Endodermal cell (in vitro differentiated cells): Measurements from ENCODE around the gene FHL5. TPM values are rescaled to one million over a fixed set of nuclear protein-coding genes. Genes with fewer than 3 reads are reported as not detected.

Experiments used
- DNase-seq: peaks from one replicate; pipeline ENCODE4 v3.0.0-alpha.2; 2017
- H3K27ac ChIP-seq: 2 replicates; pipeline ENCODE4 v1.5.1; 2013; ENCODE audit warnings: mild to moderate bottlenecking, low read depth, low read length, moderate library complexity
- H3K27me3 ChIP-seq: 2 replicates; pipeline ENCODE4 v1.6.1; 2013; ENCODE audit warnings: mild to moderate bottlenecking, low read length, moderate library complexity; ENCODE audit not compliant: insufficient read depth, control insufficient read depth, poor library complexity, severe bottlenecking
- H3K36me3 ChIP-seq: 2 replicates; pipeline ENCODE4 v1.7.0; 2013; ENCODE audit warnings: mild to moderate bottlenecking, low read length, moderate library complexity; ENCODE audit not compliant: control insufficient read depth, insufficient read depth
- H3K4me1 ChIP-seq: one replicate; pipeline ENCODE4 v1.7.0; 2013; ENCODE audit warnings: low read length; ENCODE audit not compliant: control insufficient read depth, insufficient read depth
- H3K4me3 ChIP-seq: 2 replicates; pipeline ENCODE4 v1.5.1; 2013; ENCODE audit warnings: mild to moderate bottlenecking, low read length, moderate library complexity
- H3K9ac ChIP-seq: 2 replicates; pipeline ENCODE4 v1.6.1; 2013; ENCODE audit warnings: mild to moderate bottlenecking, low read length, moderate library complexity; ENCODE audit not compliant: poor library complexity, severe bottlenecking; ENCODE audit errors: extremely low read depth
- H3K9me3 ChIP-seq: 2 replicates; pipeline ENCODE4 v1.6.1; 2013; ENCODE audit warnings: mild to moderate bottlenecking, low read length, moderate library complexity; ENCODE audit not compliant: control insufficient read depth
- H3K27ac Mint-ChIP-seq: 2 replicates; pipeline ENCODE4 v1.8.0; 2020; ENCODE audit warnings: mixed read lengths
- H3K27me3 Mint-ChIP-seq: 2 replicates; pipeline ENCODE4 v1.8.0; 2021; ENCODE audit warnings: mild to moderate bottlenecking, mixed read lengths; ENCODE audit not compliant: insufficient read depth
- H3K36me3 Mint-ChIP-seq: 2 replicates; pipeline ENCODE4 v1.8.0; 2020; ENCODE audit warnings: low read depth, mixed read lengths
- H3K4me1 Mint-ChIP-seq: 2 replicates; pipeline ENCODE4 v1.8.0; 2020; ENCODE audit warnings: mixed read lengths
- H3K4me3 Mint-ChIP-seq: 2 replicates; pipeline ENCODE4 v1.8.0; 2020; ENCODE audit warnings: mild to moderate bottlenecking, moderate library complexity, mixed read lengths
- H3K9me3 Mint-ChIP-seq: 2 replicates; pipeline ENCODE4 v1.8.0; 2020; ENCODE audit warnings: mild to moderate bottlenecking, mixed read lengths
- WGBS, 2 experiments: methylation state at CpG; one replicate each; pipeline versions ENCODE4 v1.1.5 to v1.1.7; 2013; ENCODE audit warnings: missing lambda C conversion rate in 2 of 2, mixed read lengths in 1 of 2; ENCODE audit not compliant: insufficient coverage in 1 of 2, insufficient read length in 1 of 2; 5-methylcytosine and 5-hydroxymethylcytosine counted together
- total RNA-seq, 2 donors: library from RNA; stranded (reverse); fragmentation: NEBNext Ultra II Directional in 1 of 2; extraction: Animal tissue kit (Norgen Biotek cat#: 25700) in 1 of 2; gene quantifications; 2 replicates in 1 of 2; 3 replicates in 1 of 2; pipeline ENCODE4 v1.2.1, GENCODE V29; 2021
- TF ChIP-seq, protein P1 (sequence below): fragments of 200-600 bp; sonication (generic); conservative IDR thresholded peaks from 2 replicates; pipeline ENCODE4 v1.5.0; 2021; ENCODE audit warnings: antibody characterized with exemption, mild to moderate bottlenecking

FHL5 gene
- total RNA-seq, 2 donors from 2014 or later, result not detected

DNA sequence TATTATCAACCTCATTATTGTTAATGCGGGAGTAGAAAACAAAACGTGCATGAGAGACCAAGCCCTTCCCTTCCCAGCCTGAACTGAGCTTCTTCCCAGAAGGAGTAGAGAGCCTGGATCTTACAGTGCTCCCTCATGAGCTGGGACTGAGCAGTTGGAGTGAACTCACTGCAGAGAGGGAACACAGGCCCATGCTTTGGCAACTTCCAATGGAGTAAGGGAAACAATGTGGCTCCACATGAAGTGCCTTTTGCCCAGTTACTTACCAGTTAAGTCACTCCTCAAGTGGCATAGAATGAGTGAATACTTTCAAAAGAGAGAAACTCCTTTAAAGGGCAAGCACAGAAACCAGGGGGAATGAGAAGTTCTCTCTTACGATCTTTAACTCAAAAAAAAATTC lies 12.4 kb downstream of the FHL5 start:
- peaks cover 11% of the 10 kb centered on the region for H3K4me1 Mint-ChIP-seq
- DNase-seq, result no peak
- H3K27ac ChIP-seq, result no peak overlapping the region
- no peaks in the 10 kb centered on the region for H3K36me3 ChIP-seq
- H3K4me3 Mint-ChIP-seq, result no peak overlapping the region
- H3K9me3 ChIP-seq, result peaks cover 8% of the 10 kb centered on the region
- H3K27ac Mint-ChIP-seq, result no peak overlapping the region
- 94 to 100% methylated on average over 3 of the region's 3 CpGs for WGBS, 2 experiments
- peaks cover 4% of the 10 kb centered on the region for H3K4me1 ChIP-seq
- H3K9ac ChIP-seq, result no peak overlapping the region
- peaks cover 7% of the 10 kb centered on the region for H3K9me3 Mint-ChIP-seq
- no peaks in the 10 kb centered on the region for H3K36me3 Mint-ChIP-seq
- H3K4me3 ChIP-seq, result no peak overlapping the region
- no peaks in the 10 kb centered on the region for H3K27me3 ChIP-seq
- TF ChIP-seq, protein P1, sequence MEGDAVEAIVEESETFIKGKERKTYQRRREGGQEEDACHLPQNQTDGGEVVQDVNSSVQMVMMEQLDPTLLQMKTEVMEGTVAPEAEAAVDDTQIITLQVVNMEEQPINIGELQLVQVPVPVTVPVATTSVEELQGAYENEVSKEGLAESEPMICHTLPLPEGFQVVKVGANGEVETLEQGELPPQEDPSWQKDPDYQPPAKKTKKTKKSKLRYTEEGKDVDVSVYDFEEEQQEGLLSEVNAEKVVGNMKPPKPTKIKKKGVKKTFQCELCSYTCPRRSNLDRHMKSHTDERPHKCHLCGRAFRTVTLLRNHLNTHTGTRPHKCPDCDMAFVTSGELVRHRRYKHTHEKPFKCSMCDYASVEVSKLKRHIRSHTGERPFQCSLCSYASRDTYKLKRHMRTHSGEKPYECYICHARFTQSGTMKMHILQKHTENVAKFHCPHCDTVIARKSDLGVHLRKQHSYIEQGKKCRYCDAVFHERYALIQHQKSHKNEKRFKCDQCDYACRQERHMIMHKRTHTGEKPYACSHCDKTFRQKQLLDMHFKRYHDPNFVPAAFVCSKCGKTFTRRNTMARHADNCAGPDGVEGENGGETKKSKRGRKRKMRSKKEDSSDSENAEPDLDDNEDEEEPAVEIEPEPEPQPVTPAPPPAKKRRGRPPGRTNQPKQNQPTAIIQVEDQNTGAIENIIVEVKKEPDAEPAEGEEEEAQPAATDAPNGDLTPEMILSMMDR, result no peak
- H3K27me3 Mint-ChIP-seq, result no peaks in the 10 kb centered on the region

DNA sequence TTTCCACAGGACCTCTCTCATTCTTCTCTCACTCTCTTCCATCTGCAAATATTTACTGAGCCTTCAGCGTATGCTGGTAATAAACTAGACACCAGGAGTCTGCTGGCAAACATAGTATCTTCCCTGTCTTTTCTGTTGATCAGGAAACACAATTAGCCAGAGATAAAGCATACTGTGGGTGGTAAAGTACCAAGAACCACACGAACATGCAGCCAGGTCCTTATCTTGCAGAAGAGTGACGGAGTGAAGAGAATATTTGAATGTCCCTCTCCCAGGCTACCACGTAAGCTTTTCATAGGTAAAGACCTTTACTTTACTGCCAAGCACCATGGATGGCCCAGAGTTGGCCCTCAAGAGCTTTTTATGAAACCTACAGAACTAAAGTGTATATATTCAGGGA lies 13.3 kb downstream of the FHL5 start:
- 81 to 91% methylated on average over 4 of the region's 4 CpGs for WGBS, 2 experiments
- H3K9ac ChIP-seq, result no peak overlapping the region
- peaks cover 4% of the 10 kb centered on the region for H3K4me1 ChIP-seq
- Mint-ChIP-seq H3K36me3 (no peaks in the 10 kb centered on the region), H3K27me3 (no peaks in the 10 kb centered on the region), H3K4me3 (no peak overlapping the region), H3K27ac (no peak overlapping the region), H3K9me3 (peaks cover 2% of the 10 kb centered on the region), H3K4me1 (peaks cover 11% of the 10 kb centered on the region)
- TF ChIP-seq, protein P1, result no peak
- DNase-seq, result no peak
- no peaks in the 10 kb centered on the region for H3K36me3 ChIP-seq
- peaks cover 2% of the 10 kb centered on the region for H3K9me3 ChIP-seq
- no peak overlapping the region for H3K4me3 ChIP-seq
- no peak overlapping the region for H3K27ac ChIP-seq
- H3K27me3 ChIP-seq, result no peaks in the 10 kb centered on the region

DNA sequence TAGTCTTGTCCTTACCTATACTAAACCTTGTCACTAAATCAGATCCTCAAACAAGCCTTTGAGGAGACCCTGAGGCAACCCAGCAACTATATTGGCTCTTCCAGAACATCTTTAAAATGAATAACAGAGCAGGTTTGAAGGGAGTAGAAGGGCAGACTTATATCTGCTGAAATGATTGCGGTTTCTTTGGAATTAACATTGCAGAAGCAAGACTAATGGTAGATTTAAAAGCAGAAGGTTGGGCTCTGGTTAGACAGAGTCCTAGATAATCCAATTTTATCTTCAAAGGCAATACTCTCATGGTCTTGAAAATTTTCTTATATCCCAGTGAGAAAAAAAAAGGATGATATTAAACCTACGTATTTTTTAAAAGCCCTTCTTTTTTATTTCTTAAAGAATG lies 19.1 kb downstream of the FHL5 start:
- no peak overlapping the region for H3K27ac Mint-ChIP-seq
- WGBS, 2 experiments, result 95% methylated on average over 1 of the region's 2 CpGs; no CpG with 5 or more reads in 1 of the 2 experiments
- no peak overlapping the region for H3K4me3 Mint-ChIP-seq
- no peak for DNase-seq
- H3K9me3 Mint-ChIP-seq, result no peaks in the 10 kb centered on the region
- Histone ChIP-seq H3K9ac (no peak overlapping the region), H3K4me1 (peaks cover 5% of the 10 kb centered on the region), H3K36me3 (no peaks in the 10 kb centered on the region), H3K9me3 (no peaks in the 10 kb centered on the region), H3K27ac (no peak overlapping the region), H3K4me3 (no peak overlapping the region), H3K27me3 (no peaks in the 10 kb centered on the region)
- TF ChIP-seq, protein P1, result no peak
- H3K36me3 Mint-ChIP-seq, result no peaks in the 10 kb centered on the region
- no peaks in the 10 kb centered on the region for H3K27me3 Mint-ChIP-seq
- H3K4me1 Mint-ChIP-seq, result no peaks in the 10 kb centered on the region
